HG03025 (cell line): ENCODE data around the gene RASGRP2.

Source experiments
- ATAC-seq: cut with Tn5 transposase; IDR thresholded peaks from one replicate; pipeline ENCODE4 v1.9.1; 2021; ENCODE audit warnings: mild to moderate bottlenecking, moderate library complexity; ENCODE audit not compliant: unreplicated experiment, low FRiP score

Gene RASGRP2

GRCh38 chr11:64681171-64681570 is 62.8 kb downstream of the RASGRP2 start:
- ATAC-seq = no peak

DNA sequence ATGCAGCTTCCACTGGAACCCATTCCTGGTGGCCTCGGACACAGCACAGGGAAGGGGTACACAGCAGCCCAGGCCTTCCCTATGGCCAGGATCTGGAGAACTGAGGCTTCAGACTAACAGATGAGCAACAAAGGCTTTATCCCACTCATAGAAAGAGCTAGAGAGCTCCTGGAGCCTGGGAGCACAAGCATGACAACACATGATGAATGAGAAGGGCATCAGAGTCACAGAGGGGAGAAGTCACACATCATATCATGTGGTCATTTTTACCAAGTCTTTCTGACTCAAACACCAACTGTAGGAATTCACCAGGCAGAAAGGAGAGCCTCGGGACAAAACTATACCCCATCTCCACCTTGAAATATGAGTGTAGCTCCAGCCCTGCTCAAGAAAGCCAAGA is 64.1 kb downstream of the RASGRP2 start:
- ATAC-seq = no peak

DNA sequence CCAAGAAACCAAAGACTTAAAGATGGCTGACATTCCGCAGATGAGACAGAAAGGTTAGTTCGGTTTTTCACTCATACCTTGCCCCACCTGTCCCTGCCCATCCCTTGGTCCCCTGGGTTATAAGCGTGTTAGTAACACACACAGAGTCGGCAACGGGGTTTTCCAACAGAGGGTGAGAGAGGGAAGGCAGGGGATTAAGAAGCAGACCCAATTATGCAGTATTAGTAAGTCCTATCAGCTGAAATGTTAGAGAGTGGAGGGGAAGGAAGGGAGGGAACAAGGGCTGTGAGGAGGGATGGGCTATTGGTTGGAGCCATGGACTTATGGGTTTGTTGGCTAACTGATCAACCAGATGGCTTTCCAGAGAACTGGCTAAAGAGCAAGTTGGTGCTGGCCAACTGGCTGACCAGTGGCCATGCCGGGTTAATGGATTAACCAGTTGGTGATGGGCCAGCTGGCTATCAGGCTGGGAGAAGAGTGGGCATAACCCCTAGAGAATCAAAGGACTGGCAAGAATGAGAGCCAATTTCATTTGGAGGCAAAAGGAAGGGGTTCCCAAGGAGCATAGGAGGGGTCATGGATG is 66.4 kb downstream of the RASGRP2 start:
- no peak for ATAC-seq
